Measurements from ENCODE around the gene AEBP1.

Gene AEBP1

DNA sequence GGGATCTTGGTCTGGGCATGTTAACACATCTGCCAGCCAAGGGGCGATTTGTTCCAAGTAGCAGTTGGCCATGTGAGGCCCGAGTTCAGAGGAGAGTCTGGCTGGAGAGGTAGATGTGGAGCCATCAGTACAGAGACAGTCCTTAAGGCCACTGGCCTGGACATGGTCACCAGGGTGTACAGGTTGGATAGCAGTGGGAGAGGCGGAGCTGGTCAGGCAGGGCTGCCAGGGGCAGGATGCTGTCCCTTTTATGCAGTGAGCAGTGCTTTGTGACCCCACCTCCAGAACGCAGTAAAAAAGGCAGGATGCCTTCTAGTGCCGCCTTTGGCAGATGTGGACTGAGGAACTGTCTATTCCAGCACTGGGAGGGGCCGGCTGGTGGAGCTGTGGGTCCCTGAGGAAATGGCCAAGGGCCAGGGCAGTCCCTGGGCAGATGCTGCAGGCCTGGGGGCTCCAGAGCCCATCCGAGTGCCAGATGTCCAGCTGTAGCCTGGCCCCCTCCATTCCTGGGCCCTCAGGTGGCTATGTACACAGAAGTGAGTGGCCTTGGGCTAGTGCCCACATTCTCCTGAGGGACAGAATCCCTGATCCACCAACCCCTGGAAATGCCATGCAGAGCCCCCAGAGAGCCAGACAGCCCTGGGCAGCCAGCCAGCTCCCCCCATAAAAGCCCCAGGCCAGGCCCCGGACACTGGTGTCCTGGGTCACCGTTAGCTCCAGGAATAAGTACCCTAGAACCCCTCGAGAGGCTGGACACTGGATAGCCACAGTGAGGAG, 54.1 kb downstream of the AEBP1 start:
- no peak overlapping the region for H4K91ac ChIP-seq (ENCODE audit: low read length)
- no peak for DNase-seq
- H3K27me3 ChIP-seq (ENCODE audit: control insufficient read depth in 1 of 2, insufficient read depth in 1 of 2, low read length in 2 of 2): peaks cover 0 to 24% of the 10 kb centered on the region in 2 experiments
- no peak overlapping the region for H2AFZ ChIP-seq (ENCODE audit: low read depth, low read length)
- no peak overlapping the region for H3K23ac ChIP-seq (ENCODE audit: low read length in 2 of 2)
- no peak overlapping the region for H3K4me2 ChIP-seq (ENCODE audit: low read length, poor library complexity, severe bottlenecking)
- H2BK5ac ChIP-seq (ENCODE audit: low read depth, low read length, poor library complexity, severe bottlenecking): no peak overlapping the region
- H3K9ac ChIP-seq (ENCODE audit: low read length): no peak overlapping the region
- H3K4me3 ChIP-seq (ENCODE audit: insufficient read depth in 1 of 2, low read depth in 1 of 2, low read length in 2 of 2): no peak overlapping the region
- no peaks in the 10 kb centered on the region for H3K79me1 ChIP-seq (replicated peaks; ENCODE audit: low read length, poor library complexity, severe bottlenecking)
- H3K4ac ChIP-seq (ENCODE audit: low read depth in 1 of 2, low read length in 2 of 2): no peak overlapping the region
- no peak overlapping the region for H3K27ac ChIP-seq (ENCODE audit: low read length, poor library complexity, severe bottlenecking)
- no peak overlapping the region for H2BK12ac ChIP-seq (ENCODE audit: low read length in 2 of 2)
- H4K8ac ChIP-seq (ENCODE audit: low read length): no peak overlapping the region
- 87% methylated on average over 10 of the region's 10 CpGs for WGBS
- H3K4me1 ChIP-seq (ENCODE audit: control insufficient read depth, insufficient read depth, low read depth, low read length): peaks cover 20% of the 10 kb centered on the region
- no peaks in the 10 kb centered on the region for H3K9me3 ChIP-seq (ENCODE audit: control insufficient read depth, low read length)
- H2BK15ac ChIP-seq (ENCODE audit: low read depth, poor library complexity, severe bottlenecking): no peak overlapping the region
- no peaks in the 10 kb centered on the region for H3K36me3 ChIP-seq (ENCODE audit: control insufficient read depth in 1 of 2, insufficient read depth in 2 of 2, low read depth in 1 of 2, low read length in 2 of 2)
- no peak overlapping the region for H2AK5ac ChIP-seq (ENCODE audit: low read length, severe bottlenecking)
- H3K18ac ChIP-seq (ENCODE audit: low read depth in 1 of 2, low read length in 2 of 2): no peak overlapping the region
- no peak overlapping the region for H3K14ac ChIP-seq (ENCODE audit: low read length in 2 of 2)
- no peak overlapping the region for H2BK120ac ChIP-seq (ENCODE audit: low read depth, low read length)

DNA sequence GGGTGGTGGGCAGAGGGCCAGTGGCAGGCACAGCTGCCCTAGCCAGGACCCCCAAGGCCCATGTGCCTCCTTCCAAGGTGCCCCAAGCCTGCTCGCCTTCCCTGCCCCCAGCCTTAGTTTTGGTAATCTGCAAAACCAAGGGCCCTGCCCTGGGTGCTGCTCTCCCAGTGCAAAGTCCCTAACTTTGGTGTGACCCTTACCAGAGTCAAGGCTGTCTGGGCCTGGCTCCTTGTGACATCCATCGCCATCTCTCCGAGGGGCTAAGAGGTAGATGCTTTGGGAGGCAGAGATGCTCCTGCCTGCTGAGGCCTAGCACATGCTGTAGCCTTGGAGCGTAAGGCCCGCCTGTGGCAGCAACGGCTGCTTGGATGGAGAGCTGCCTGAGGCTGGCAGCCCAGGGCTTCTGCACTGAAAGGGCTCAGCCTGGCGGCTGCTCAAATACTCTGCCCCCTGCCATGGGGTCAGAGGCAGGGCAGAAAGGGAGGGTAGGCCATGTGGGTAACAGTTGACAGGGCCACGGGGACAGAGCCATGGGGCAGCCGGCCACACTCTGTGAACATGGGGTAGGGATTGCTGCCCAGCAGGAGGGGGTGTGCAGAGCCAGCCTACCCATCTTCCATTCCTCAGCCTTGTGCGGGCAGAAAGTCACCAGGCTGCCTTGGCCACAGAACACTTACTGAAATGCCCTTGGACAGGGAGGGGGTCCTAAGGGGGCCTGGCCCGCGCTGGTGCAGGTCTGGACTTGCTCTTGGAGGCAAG, 54.9 kb downstream of the AEBP1 start:
- no peak overlapping the region for H3K27ac ChIP-seq (ENCODE audit: low read length, poor library complexity, severe bottlenecking)
- no peak overlapping the region for H3K4ac ChIP-seq (ENCODE audit: low read depth in 1 of 2, low read length in 2 of 2)
- H3K4me1 ChIP-seq (ENCODE audit: control insufficient read depth, insufficient read depth, low read depth, low read length): peaks cover 18% of the 10 kb centered on the region
- no peak overlapping the region for H4K8ac ChIP-seq (ENCODE audit: low read length)
- 88% methylated on average over 11 of the region's 12 CpGs for WGBS
- peak overlapping the region in 1 of 2 experiments; percentile 68 for H3K14ac ChIP-seq (ENCODE audit: low read length in 2 of 2)
- no peak overlapping the region for H2BK120ac ChIP-seq (ENCODE audit: low read depth, low read length)
- no peak overlapping the region for H3K9ac ChIP-seq (ENCODE audit: low read length)
- H2BK12ac ChIP-seq (ENCODE audit: low read length in 2 of 2): no peak overlapping the region
- no peak overlapping the region for H3K18ac ChIP-seq (ENCODE audit: low read depth in 1 of 2, low read length in 2 of 2)
- H3K4me2 ChIP-seq (ENCODE audit: low read length, poor library complexity, severe bottlenecking): no peak overlapping the region
- DNase-seq: no peak
- H2AK5ac ChIP-seq (ENCODE audit: low read length, severe bottlenecking): no peak overlapping the region
- no peak overlapping the region for H2AFZ ChIP-seq (ENCODE audit: low read depth, low read length)
- no peaks in the 10 kb centered on the region for H3K79me1 ChIP-seq (replicated peaks; ENCODE audit: low read length, poor library complexity, severe bottlenecking)
- H3K27me3 ChIP-seq (ENCODE audit: control insufficient read depth in 1 of 2, insufficient read depth in 1 of 2, low read length in 2 of 2): peaks cover 0 to 24% of the 10 kb centered on the region in 2 experiments
- peak overlapping the region; percentile 15 for H4K91ac ChIP-seq (ENCODE audit: low read length)
- no peak overlapping the region for H3K23ac ChIP-seq (ENCODE audit: low read length in 2 of 2)
- H2BK15ac ChIP-seq (ENCODE audit: low read depth, poor library complexity, severe bottlenecking): no peak overlapping the region
- H3K36me3 ChIP-seq (ENCODE audit: control insufficient read depth in 1 of 2, insufficient read depth in 2 of 2, low read depth in 1 of 2, low read length in 2 of 2): no peaks in the 10 kb centered on the region
- H3K9me3 ChIP-seq (ENCODE audit: control insufficient read depth, low read length): no peaks in the 10 kb centered on the region
- no peak overlapping the region for H2BK5ac ChIP-seq (ENCODE audit: low read depth, low read length, poor library complexity, severe bottlenecking)
- peak overlapping the region in 1 of 2 experiments; percentile 1 for H3K4me3 ChIP-seq (ENCODE audit: insufficient read depth in 1 of 2, low read depth in 1 of 2, low read length in 2 of 2)

DNA sequence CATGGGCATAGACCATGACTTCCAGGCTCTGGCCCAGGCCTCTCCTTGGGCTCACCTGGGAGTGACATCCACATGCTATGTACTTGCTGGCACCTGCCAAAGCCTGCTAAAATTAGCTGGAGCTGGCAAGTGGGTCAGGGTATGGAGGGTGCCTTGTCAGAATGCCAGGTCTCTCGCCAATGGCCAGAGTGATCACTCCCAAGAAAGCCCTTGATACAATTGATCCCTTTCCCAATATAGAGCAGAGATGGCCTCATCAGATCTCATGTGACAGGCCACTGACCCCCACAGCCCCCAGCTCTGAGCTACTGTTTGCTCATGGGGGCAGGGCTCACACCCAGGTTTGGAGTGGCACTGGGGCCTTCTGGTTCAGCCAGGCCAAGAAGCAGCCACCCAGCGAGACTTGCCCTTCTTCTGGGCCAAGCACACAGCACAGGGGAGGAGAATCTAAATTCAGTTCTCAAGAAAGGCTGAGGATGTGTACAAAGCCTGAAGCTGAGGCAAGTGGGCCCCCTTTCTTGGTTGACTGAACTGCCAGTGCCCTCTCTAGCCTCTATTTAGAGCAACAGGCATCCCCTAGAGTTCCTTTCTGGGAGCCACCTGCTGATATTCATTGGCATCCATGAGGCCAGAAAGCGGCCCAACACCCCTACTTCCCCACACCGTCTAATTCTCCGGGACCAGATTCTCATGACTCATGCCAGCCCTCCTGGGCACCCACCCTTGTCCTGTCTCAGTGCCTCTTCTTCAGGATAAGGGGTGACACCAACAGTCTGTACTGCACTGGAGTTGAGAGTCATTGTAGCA, 55.9 kb downstream of the AEBP1 start:
- Histone ChIP-seq H4K91ac (ENCODE audit: low read length) (no peak overlapping the region), H3K9me3 (ENCODE audit: control insufficient read depth, low read length) (no peaks in the 10 kb centered on the region), H3K79me1 (replicated peaks; ENCODE audit: low read length, poor library complexity, severe bottlenecking) (no peaks in the 10 kb centered on the region), H3K27me3 (ENCODE audit: control insufficient read depth in 1 of 2, insufficient read depth in 1 of 2, low read length in 2 of 2) (peaks cover 0 to 16% of the 10 kb centered on the region in 2 experiments), H3K18ac (ENCODE audit: low read depth in 1 of 2, low read length in 2 of 2) (no peak overlapping the region), H2BK15ac (ENCODE audit: low read depth, poor library complexity, severe bottlenecking) (no peak overlapping the region), H3K4me3 (ENCODE audit: insufficient read depth in 1 of 2, low read depth in 1 of 2, low read length in 2 of 2) (no peak overlapping the region), H3K9ac (ENCODE audit: low read length) (no peak overlapping the region), H3K14ac (ENCODE audit: low read length in 2 of 2) (no peak overlapping the region), H3K27ac (ENCODE audit: low read length, poor library complexity, severe bottlenecking) (no peak overlapping the region), H3K4me1 (ENCODE audit: control insufficient read depth, insufficient read depth, low read depth, low read length) (peaks cover 18% of the 10 kb centered on the region), H4K8ac (ENCODE audit: low read length) (no peak overlapping the region), H3K4me2 (ENCODE audit: low read length, poor library complexity, severe bottlenecking) (no peak overlapping the region), H3K23ac (ENCODE audit: low read length in 2 of 2) (no peak overlapping the region), H2BK12ac (ENCODE audit: low read length in 2 of 2) (no peak overlapping the region), H2AFZ (ENCODE audit: low read depth, low read length) (no peak overlapping the region), H2BK5ac (ENCODE audit: low read depth, low read length, poor library complexity, severe bottlenecking) (no peak overlapping the region), H3K4ac (ENCODE audit: low read depth in 1 of 2, low read length in 2 of 2) (no peak overlapping the region), H2BK120ac (ENCODE audit: low read depth, low read length) (no peak overlapping the region), H2AK5ac (ENCODE audit: low read length, severe bottlenecking) (no peak overlapping the region), H3K36me3 (ENCODE audit: control insufficient read depth in 1 of 2, insufficient read depth in 2 of 2, low read depth in 1 of 2, low read length in 2 of 2) (no peaks in the 10 kb centered on the region)
- no peak for DNase-seq
- 73% methylated on average over 5 of the region's 5 CpGs for WGBS

DNA sequence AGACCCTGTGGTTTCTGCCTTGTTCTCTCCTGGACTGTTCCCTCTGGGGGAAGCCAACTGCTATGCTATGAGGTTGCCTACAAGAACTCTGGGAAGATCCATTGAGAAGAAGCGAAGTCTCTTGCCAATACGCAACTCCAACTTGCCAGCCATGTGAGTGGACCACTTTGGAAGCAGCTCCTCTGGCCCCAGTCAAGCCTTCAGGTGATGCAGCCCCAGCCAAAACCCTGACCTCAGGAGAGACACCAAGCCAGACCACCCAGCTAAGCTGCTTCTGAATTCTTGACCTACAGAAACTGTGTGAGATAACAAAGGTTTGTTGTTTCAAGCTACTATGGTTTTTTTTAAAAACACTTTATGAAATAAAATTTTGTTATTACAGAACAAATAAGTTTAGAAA, 57.2 kb downstream of the AEBP1 start:
- no peak overlapping the region for H3K4ac ChIP-seq (ENCODE audit: low read depth in 1 of 2, low read length in 2 of 2)
- H3K23ac ChIP-seq (ENCODE audit: low read length in 2 of 2): no peak overlapping the region
- no peaks in the 10 kb centered on the region for H3K36me3 ChIP-seq (ENCODE audit: control insufficient read depth in 1 of 2, insufficient read depth in 2 of 2, low read depth in 1 of 2, low read length in 2 of 2)
- H3K4me2 ChIP-seq (ENCODE audit: low read length, poor library complexity, severe bottlenecking): no peak overlapping the region
- no peak overlapping the region for H2BK12ac ChIP-seq (ENCODE audit: low read length in 2 of 2)
- H3K27ac ChIP-seq (ENCODE audit: low read length, poor library complexity, severe bottlenecking): no peak overlapping the region
- H2AFZ ChIP-seq (ENCODE audit: low read depth, low read length): no peak overlapping the region
- H3K14ac ChIP-seq (ENCODE audit: low read length in 2 of 2): no peak overlapping the region
- no peaks in the 10 kb centered on the region for H3K79me1 ChIP-seq (replicated peaks; ENCODE audit: low read length, poor library complexity, severe bottlenecking)
- no peaks in the 10 kb centered on the region for H3K9me3 ChIP-seq (ENCODE audit: control insufficient read depth, low read length)
- no peak overlapping the region for H4K91ac ChIP-seq (ENCODE audit: low read length)
- WGBS: 98% methylated on average over 2 of the region's 2 CpGs
- no peak overlapping the region for H4K8ac ChIP-seq (ENCODE audit: low read length)
- no peak overlapping the region for H2BK15ac ChIP-seq (ENCODE audit: low read depth, poor library complexity, severe bottlenecking)
- H3K27me3 ChIP-seq (ENCODE audit: control insufficient read depth in 1 of 2, insufficient read depth in 1 of 2, low read length in 2 of 2): peaks cover 0 to 8% of the 10 kb centered on the region in 2 experiments
- H2BK120ac ChIP-seq (ENCODE audit: low read depth, low read length): no peak overlapping the region
- no peak overlapping the region for H2AK5ac ChIP-seq (ENCODE audit: low read length, severe bottlenecking)
- H2BK5ac ChIP-seq (ENCODE audit: low read depth, low read length, poor library complexity, severe bottlenecking): no peak overlapping the region
- no peak overlapping the region for H3K4me3 ChIP-seq (ENCODE audit: insufficient read depth in 1 of 2, low read depth in 1 of 2, low read length in 2 of 2)
- no peak for DNase-seq
- peaks cover 18% of the 10 kb centered on the region for H3K4me1 ChIP-seq (ENCODE audit: control insufficient read depth, insufficient read depth, low read depth, low read length)
- H3K9ac ChIP-seq (ENCODE audit: low read length): no peak overlapping the region
- H3K18ac ChIP-seq (ENCODE audit: low read depth in 1 of 2, low read length in 2 of 2): no peak overlapping the region

All from mesenchymal stem cell (in vitro differentiated cells and primary cell).